Lung microvascular endothelial cell (primary cell): ENCODE data around the gene AHSG. TPM values are rescaled to one million over a fixed set of nuclear protein-coding genes. Genes with fewer than 3 reads are reported as not detected.
"Not testable (repeated sequence)": the region's sequence is repeated elsewhere in the genome, so short reads cannot be mapped to it uniquely, and the experiment has no call there.

Experiments used
- DNase-seq, 2 donors: peaks; one replicate each; pipeline versions ENCODE4 v3.0.0 to v3.0.0-alpha.2; 2010; ENCODE audit warnings: low read depth in 2 of 2
- total RNA-seq: library from RNA; depleted of rRNA; stranded (reverse); fragments of >200 nt; gene quantifications from 2 replicates; pipeline ENCODE4 v1.2.1, GENCODE V29; 2014

Gene AHSG
- total RNA-seq, 1 donor from 2014 or later: not detected

- DNase-seq: peak; percentile 82 to 84
Measured at GRCh38 chr3:186617036-186617946, 4.4 kb downstream of the AHSG start.

DNA sequence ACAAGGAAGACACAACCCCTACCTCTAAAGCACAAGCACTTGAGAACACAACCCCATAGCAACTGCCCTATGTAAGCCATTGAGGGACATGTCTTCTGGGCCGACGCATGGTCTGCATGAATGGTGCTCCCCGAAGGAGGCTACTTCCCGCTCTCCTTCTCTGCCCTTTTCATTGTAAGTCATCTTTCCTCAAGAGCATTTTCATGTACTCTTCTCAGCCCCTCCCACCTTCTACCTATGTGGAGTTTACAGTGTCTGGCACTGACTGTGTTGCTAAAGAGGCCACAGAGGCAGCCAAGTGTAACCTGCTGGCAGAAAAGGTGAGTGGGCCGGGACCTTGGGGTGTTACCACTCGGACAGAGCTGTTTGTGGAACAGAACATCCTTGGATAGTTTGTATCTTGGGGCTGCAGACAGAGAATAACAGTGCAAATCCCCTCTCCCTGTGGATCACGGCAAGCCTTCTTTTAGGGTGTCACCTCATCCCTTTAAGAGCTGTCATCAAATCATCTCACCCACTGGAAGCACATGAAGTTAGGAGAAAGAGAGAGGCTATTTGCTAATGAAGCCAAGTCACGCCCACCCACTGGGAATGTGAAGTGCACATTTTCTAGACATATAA is 5.6 kb downstream of the AHSG start:
- no peak for DNase-seq

DNA sequence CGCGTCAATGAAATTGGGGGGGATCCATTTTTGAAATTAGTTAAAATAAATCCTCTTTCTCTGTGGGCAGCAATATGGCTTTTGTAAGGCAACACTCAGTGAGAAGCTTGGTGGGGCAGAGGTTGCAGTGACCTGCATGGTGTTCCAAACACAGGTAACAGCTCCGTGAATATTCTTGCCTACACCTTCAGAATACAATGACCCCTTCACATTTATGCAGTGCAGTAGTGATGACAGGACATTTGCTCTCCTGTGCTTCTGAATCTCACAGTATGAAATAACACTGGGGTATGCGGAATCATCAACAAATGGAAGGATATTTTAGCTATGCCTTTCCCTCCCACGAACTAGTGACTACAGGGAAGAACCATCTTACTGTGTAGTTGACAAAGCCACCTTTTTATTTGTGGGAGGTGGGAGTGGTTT is 6.9 kb downstream of the AHSG start:
- DNase-seq: no peak

DNA sequence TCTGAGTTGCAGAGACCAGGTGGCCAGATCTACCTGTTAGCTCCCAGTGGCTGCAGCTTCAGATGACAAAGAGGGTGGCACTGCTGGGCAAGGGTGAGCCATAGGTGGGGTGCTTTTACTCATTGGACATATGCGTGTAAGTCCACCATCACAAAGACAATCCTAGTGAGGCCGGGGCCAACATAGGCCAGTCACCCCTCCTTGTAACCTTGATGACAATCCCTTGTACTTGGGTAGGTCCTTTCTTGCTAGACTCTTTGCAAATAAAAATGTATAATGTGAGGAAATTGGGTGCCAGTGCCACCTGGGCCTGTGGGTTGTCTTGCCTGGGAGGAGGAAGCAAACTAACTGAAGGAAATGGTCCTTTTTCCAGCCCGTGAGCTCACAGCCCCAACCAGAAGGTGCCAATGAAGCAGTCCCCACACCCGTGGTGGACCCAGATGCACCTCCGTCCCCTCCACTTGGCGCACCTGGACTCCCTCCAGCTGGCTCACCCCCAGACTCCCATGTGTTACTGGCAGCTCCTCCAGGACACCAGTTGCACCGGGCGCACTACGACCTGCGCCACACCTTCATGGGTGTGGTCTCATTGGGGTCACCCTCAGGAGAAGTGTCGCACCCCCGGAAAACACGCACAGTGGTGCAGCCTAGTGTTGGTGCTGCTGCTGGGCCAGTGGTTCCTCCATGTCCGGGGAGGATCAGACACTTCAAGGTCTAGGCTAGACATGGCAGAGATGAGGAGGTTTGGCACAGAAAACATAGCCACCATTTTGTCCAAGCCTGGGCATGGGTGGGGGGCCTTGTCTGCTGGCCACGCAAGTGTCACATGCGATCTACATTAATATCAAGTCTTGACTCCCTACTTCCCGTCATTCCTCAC is 7.6 kb downstream of the AHSG start:
- DNase-seq: no peak

GRCh38 chr3:186621894-186622650 is 9.2 kb downstream of the AHSG start:
- DNase-seq: no peak

DNA sequence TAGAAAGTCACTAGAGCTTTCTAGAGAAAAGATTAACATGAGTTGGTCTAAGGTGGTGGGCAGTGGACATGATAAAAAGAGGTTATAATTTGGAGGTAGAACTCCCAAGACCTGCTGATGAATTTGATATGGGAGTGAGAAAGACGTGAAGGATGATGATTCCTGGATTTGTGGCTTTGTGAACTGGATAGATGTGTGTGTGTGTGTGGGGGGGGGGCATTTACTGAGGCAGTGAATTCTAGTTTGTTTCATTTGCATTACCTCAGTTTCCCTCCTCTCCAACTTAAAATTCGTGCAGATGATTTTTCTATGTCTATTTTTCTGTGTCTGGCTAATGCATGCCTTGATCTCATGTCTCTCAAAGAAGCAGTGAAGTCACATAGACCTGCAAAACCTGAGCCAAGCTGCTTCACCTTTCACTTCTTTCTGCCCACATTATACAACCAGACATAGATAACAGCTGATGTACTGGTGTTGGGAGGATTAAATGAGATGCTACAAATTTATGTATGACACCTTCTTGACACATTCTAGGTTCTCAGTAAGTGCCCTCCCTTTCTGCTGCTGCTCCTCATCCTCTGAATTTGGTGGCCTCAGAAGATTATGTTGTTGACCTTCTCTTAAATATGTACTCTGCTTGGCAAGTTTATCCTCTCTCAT is 9.9 kb downstream of the AHSG start:
- DNase-seq: no peak

DNA sequence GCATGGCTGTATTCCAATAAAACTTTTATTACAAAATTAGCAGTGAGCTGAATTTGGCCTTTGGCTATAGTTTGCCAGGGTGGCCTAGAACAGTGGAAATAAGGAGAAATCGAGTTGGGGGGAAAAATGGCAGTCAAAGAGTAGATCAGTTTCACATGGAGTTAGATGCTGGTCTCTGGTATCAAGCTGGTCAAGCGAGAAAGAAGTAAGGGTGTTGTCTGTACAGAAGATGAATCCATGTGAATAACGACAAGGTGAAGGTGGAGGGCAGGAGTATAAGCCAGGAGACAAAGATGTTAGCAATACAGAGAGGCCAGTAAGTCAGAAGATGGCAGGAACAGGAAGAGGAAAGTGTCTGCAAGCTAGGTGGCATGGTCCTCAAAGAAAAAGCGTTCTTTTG is 11.7 kb downstream of the AHSG start:
- DNase-seq: no peak

DNA sequence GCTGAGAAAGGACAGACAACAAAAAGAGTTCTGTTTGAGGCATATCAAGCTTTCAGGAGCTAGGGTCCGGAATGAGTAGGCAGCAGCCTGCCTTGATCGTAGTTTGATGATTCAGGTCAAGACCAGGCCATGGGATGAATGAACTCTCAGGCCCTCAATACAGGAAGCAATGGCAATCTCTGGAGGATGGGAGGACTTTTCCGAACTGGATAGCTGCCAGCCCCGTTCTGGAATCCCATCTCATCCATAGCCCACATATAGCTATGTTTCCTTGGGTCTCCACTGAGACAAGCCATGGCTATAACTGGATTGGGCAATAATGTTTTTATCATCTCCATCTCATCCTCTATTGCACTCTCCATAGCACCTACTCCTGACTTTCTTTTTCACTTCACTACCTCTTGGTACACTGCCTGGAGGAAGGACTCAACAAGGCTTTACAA is 12.8 kb downstream of the AHSG start:
- DNase-seq: no peak

DNA sequence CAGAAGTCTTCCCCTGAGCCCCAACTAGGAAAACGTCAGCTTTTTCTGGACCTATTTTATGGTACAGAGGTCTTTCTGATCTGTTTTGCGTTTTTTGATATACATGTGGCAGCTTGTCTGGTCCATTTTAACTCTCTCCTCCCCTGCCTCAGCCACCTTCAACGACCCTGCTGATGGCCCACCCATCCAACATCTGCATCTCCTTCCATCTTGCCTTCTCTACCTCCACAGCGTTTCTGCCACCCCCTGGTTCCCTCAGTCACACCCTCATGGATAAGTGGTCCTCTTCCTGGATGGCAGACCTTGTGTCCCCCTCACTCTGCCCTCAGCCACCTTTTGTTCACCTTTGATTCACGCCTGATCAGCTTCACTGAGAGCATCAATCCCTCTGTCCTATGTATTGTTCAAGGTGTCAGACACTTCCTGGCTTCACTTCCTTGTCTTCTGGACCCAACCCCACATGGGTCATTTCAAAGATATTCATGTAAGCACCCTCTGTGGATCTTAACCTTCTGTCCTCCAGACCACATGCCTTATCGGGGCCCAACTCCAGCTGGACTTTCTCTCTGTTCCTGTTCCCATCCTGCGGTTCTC is 13.5 kb downstream of the AHSG start:
- DNase-seq: no peak

- no peak for DNase-seq
Measured at GRCh38 chr3:186627852-186628414, 15.1 kb downstream of the AHSG start.

GRCh38 chr3:186628756-186629155 is 15.9 kb downstream of the AHSG start:
- DNase-seq: no peak

GRCh38 chr3:186630950-186631641 is 18.2 kb downstream of the AHSG start:
- no peak for DNase-seq

GRCh38 chr3:186633481-186633880 is 20.6 kb downstream of the AHSG start:
- no peak for DNase-seq

- not testable (repeated sequence) for DNase-seq
Measured at GRCh38 chr3:186634207-186634606, 21.3 kb downstream of the AHSG start.

- no peak for DNase-seq
Measured at GRCh38 chr3:186635532-186635931, 22.7 kb downstream of the AHSG start.

GRCh38 chr3:186636536-186636935 is 23.7 kb downstream of the AHSG start:
- no peak for DNase-seq

- no peak for DNase-seq
Measured at GRCh38 chr3:186637686-186638085, 24.8 kb downstream of the AHSG start.

GRCh38 chr3:186638259-186638658 is 25.4 kb downstream of the AHSG start:
- DNase-seq: no peak

DNA sequence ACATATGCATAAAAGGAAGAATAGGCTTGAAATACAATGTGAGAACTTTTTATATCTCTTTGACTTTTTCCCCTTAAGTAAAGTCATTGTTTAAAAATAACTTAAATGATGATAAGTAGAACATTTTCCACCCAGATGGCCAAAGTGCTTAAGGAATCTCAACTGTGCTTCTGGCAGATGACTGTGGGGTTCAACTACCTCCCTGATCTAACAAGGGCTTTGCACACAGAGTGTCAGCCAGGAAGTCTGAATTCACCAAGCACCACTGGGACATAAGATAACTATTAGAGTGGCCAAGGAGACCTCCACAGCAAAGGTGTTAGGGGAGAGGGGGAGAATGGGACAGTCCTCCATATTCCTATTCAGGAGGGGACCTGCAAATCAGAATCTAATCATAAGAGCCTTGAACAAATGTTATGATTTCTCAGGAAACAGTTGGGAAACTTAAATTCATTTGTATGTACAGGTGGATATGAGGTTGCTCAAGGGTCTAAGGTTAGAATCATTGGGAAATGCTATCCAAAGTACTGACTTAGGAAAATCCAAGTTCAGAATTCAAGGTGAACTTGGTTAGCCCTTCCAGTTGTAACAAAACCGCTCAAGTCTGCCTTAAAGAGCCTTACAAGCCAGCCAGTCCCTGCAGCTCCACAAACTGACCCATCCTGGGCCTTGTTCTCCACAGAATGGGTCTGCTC is 27.1 kb downstream of the AHSG start, which contains the start of gene FETUB:
Gene FETUB (plus strand): TSS at position 622 of the 695 bp plus-strand sequence. CDS start 62 bp downstream, at position 684.
- DNase-seq: no peak
